GM18499 (cell line): Measurements from ENCODE around the gene RALGPS1.
"Not testable (repeated sequence)": the region's sequence is repeated elsewhere in the genome, so short reads cannot be mapped to it uniquely, and the experiment has no call there.

Source experiments
- ATAC-seq: cut with Tn5 transposase; IDR thresholded peaks from one replicate; pipeline ENCODE4 v1.9.1; 2021; ENCODE audit warnings: moderate number of reproducible peaks; ENCODE audit not compliant: insufficient read depth, unreplicated experiment

RALGPS1 gene

DNA sequence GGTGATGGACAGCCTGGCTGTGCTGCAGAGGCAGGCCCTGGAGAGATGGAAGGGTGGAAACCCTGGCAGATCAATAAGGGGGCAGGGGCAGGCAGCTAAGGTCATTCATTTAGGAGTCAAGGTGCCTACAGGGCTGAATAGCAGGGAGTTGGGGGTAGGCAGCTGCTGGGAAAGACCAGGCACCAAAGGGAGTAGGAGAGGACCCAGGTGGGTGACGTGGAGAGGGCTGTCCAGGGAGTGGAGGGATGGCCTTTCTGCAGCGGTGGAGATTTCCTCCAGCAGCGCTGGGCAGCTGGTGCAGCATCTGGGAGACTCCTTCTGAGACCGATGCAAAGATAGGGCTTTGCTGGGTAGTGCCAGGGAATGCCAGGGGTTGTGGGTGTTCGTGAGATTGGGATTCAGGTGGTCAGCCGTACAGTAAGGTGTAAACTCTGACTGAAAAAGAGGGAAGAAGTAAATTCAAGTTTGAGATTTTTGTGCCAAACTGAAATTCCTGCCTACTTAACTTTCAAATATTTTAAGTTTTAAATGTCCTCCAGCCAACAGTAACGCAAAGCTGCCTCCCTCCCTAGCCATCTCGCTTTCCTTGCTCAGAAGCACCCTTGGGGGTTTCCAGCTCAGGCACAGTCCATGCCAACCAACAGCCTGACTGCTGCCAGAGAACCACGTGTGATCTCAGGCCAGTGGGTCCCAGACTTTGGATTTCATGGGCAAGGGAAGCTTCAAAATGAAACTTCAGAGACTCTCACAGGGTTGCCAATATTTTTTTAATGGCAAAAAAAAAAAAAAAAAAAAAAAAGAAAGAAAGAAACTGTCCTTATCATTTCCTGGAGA lies 226.5 kb downstream of the RALGPS1 start:
- ATAC-seq: no peak

DNA sequence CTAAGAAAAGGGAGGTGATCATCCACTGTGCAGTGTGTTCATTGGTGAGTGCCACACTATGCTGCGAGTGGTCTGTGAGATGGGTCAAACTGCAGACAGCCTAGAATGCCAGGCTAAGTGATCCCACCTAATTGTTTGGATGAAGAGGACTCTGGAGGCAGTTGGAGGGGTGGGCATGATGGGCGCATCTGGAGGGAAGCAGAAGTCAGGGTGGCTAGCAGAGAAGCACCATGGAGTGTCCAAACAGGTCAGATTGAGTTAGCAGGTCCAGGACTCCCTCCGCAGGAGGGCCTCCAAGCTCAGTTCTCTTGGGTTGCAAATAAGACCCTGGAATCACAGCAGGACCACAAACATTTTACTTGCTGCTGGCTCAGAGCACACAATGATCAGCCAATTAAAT lies 227.7 kb downstream of the RALGPS1 start:
- ATAC-seq: no peak

DNA sequence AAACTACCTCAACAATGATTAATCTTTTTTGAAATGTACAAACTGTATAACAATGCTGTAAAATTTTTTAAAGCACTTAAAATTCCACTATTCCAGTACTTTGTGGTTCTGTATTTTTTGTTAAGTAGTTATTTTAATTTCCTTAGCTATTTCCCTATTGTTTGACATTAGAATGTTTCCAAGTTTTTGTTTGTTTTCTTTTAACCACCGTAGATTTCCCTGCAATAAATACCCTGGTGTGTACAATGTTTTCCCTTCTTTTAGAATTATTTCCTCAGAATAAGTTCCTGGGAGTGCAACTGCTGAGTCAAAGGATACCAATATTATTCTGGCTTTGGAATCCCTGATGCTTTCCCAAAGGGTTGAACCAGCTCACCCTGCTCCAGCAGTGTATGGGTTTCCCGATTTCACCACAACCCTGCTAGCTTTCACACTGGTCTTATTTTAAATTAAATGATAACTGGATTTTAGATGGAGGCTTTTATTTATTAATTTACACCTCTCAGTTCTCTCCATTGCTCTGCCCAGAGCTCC lies 228.4 kb downstream of the RALGPS1 start:
- ATAC-seq: no peak

DNA sequence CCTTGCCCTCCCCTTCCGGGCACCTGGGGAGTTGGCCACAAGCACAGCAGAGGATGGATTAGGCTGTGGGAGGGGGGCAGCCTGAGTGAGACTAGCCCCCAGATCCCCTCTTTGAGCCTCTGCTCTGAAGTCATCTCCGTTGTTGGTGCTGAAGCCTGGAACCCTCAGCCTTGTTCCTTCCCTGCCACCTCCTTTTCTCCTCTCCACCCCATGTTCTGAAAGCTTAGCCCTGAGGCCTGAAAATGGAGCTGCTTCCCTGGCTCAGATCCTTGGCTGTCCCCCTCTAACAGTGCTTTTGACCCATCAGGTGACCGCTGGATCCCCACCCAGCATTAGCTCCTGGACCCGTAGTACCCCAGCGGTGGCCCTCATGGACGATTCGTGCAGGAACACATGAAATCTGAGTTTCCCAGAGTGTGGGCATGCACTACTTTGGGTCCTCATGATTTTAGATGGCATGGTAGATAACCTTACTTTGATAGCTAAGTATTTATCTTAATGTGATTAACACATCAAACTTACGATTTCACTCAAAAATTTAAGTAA lies 229.4 kb downstream of the RALGPS1 start:
- no peak for ATAC-seq

DNA sequence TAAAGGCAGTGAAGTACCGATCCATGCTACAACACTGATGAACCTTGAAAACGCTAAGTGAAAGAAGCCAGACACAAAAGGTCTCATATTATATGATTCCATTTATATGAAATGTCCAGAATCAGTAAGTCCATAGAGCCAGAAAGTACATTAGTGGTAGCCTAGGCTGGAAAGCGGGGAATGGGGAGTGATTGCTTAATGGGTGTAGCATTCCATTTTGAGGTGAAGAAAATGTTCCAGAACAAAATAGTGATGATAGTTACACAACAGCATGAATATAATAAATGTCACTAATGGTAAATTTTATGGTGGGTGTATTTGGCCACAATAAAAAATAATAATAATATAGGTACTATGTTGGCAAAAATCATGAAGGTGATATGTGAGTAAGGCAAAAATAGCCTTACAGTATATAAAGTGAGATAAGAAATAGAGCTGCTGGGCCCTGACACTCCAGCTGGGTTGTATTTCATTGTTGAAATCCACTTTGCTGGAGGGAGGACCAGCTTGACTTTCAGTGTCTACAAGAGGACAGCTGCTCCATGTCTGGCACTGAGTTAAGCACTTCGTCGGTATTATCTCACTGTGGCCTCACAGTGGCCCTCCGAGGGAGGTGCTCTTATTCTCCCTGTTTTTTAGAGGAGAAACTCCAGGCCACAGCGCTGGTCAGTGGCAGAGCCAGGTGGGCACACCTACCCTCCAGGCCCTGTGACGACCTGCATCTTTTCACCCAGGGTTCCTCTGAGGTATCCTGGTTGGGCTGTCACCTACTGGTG lies 230.3 kb downstream of the RALGPS1 start:
- ATAC-seq: no peak

DNA sequence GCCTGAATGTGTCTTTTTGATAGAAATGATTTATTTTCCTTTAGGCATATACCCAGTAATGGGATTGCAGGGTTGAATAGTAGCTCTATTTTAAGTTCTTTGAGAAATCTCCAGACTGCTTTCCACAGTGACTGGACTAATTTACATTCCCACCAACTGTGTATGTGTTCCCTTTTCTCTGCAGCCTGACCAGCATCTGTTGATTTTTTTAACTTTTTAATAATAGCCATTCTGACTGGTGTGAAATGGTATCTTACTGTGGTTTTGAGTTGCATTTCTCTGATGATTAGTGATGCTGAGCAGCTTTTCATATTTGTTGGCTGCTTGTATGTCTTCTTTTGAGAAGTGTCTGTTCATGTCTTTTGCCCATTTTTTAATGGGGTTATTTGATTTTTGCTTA lies 232.3 kb downstream of the RALGPS1 start:
- ATAC-seq: not testable (repeated sequence)

DNA sequence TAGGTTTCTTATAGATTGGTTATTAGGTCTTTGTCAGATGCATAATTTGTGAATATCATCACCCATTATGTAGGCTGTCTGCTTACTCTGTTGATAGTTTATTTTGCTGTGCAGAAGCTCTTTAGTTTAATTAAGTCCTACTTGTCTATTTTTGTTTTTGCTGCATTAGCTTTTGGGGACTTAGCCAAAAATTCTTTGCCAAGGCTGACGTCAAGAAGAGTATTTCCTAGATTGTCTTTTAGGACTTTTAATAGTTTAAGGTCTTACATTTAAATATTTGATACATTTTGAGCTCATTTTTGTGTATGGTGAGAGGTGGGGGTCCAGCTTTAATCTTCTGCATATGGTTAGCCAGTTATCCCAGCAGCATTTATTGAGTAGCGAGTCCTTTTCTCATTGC lies 232.7 kb downstream of the RALGPS1 start:
- ATAC-seq: no peak

DNA sequence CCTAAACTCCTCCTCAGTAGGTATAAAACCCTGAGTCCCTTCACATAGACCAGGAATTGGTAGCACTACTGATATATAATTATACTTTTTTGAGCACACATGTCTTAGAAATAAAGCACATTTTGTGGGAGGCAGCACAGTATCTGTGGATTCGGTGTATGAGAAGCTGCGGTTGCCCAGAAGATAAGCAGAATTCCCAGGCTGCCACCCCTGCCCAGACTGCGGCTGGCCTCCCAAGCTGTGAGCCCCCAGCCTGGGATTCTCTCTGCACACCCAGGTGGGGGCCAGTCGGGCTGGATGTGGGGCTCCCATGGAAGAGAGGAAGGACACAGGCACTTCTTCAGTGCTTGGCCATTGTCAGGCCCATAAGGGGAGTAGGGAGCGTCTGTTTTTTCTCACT lies 233.4 kb downstream of the RALGPS1 start:
- ATAC-seq: no peak

DNA sequence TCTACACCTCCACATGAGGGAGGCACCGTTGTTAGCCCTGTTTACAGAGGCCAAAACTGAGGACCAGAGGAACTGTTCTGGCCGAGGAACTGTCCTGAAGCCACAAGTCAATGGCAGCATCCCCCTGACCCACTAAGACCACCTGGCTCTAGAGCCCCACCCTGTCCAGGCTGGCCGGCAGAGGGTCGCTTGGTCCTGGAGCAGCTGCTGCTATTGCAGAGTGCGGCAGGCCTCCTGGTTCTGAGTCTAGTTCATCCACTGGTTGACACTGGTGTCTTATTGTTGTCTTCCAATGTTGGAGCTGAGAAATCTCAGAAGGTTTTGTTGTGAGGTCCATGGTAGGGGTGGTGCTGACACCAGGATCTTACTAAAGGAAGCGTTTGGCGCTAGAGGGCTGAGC lies 234.4 kb downstream of the RALGPS1 start:
- no peak for ATAC-seq

DNA sequence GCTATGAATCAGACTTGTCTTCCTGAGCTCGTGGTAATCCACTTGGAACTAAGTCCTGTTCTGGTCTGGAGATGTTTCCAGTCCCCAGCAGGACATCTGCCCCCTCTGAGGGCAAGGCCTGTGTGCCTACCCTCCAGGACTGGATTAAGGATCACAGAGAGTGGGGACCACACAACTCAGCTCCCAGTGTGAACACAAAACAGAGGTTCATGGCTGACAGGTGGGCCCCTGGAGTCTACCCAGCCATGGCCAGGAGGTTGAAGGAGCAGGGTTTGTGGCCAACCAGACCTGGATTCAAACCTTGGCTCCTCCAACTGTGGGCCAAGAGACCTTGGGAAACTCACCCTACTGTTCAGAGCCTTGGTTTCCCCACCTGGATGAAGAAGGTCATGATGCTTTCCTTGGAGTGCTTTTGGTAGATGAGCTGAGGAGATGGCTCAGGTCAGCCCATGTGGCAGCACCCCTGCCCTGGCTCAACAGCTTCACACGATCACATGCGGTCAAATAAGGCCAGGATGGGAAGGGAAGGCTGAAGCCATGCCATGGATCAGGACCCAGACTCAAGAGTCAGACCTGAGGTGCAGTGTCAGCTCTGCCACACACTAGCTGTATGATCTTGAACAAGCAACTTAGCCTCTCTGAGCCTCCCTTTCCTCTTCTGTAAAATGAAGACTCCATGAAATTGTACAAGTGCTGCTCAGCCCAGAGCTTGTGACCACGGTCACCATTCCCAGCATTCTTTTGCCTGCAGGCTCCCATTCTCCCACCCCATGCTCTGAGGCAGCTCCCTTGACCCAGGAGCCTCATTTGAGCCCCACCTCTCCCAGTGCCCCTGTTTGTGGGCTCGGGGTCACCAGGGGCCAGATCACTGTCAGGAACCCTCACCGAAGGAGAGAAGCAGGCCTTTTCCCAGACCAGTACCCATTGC lies 235.1 kb downstream of the RALGPS1 start:
- no peak for ATAC-seq

DNA sequence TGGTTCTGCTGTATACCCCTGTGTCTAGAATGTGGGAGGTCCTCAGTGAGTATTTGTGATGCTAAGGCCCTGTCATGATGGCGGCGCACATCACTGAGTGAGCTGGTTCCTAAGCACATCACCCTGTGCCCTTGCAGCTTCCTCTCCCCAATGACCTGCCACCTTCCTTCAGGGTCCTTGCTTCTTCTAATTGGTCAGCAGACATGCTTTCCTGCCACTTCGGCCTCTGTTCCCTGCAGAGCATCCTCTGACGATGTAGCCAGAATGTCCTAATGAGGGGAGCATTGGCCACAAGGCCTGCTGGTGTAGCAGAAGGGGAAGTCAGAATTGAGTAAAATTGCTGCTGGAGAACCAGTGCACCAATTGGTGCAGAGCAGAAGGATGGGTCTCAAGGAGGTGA lies 238.9 kb downstream of the RALGPS1 start:
- no peak for ATAC-seq

DNA sequence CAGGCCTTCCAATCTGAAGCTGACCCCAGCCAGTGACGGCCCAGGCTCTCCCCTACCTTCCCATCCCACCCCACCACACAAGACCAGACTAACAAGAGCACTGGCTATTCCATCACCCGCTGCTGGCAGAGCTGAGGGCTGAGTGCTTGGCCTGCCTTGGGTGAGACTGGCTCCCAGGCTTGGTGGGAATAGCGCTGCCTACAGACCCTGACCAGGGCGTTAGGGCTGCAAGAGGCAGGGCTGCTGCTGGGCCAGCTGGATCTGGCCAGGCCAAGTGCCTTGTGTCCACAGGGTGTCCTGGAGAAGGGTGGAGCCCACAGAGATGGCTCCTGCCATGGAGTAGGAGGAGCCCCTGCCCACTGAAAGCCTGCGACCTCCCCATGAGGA lies 239.4 kb downstream of the RALGPS1 start:
- ATAC-seq: no peak

DNA sequence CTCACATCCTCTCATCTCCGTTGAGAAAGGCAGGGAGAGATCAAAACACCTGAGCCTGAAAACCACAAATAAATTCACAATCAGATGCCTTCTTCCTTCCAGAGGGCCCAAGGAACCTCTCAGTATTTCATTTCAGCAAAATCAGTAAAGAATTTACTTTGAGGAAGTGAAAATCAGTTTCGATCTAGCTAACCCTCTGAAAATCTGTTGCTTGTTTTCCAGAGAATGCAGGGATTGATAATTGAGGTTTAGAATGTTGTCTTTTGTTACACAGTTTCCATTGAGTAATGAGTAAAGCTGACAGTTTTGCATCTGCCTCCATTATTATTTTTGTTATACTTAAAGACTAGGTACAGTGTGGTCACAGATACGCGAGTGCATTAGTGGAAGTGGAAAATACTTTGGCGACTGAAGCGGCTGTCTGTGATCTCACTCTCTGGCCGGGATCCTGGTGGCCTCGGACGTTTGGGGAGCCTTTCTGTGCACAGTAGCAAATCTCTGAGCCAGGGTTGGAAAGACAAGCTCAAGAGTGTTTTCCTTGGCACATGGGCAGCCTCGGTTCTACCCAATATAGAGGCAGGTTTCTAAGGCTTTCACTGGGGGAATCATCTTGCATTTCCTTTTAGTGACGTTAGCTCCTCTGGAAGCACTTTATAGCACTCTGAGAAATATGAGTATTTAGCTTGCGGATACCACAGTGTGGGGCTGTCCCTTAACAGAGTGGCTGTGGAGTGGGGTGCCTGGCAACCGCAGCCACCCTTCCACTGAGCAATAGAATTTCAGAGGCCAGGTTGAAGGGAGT lies 240.0 kb downstream of the RALGPS1 start:
- no peak for ATAC-seq

DNA sequence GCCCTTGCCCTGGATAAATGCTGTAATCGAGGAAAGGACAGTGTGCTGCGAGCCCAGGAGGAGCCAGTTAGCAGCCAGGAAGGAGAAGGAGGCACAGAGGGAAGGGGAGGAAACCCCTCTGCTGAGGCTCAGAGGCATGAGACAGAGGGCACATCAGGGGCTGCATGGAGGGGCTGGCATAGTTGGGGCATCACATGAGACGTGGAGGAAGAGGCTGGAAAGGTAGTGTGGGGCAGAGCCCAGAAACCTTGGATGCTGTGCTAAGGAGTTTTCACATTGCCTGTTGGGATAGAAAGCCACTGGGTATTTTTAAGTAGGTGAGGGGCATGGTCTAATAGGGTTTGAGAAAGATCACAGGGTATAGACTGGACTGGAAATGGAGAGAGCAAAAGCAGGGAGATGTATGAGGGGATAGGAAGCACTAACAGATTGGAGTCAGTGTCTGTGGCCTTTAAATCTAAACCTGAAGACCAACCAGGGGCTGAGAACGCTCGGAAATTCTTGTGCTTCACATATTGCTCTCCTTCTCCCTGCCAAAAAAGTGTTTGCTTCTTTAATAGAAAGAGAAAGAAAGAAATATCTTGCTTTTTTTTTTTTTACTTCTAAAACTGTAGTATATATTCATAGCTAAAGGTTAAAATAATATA lies 240.9 kb downstream of the RALGPS1 start:
- ATAC-seq: no peak

DNA sequence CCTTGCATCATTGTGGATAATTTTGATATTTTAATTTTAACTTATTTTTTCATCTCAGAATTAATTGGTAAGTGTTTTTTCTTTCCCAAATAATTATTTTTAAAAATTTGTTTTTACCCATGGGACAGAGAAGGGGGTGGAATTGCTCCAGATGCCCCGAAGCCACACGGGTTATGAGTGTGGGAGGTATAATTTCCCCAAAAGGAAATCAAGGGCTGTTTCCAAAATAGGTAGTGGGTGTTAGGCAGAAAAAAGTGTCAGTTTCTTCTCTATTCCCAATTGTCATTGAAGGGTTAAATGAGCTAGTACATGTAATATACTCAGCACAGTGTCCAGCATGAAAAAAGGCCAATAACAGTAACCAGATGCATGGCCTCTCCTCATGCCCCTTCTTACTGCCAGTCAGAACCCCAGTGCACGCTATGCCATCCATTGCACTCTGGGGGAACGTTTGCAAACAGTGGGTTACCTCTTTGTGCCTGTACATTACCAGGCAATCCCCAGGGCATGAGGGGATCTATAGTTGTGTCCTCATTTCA lies 244.3 kb downstream of the RALGPS1 start:
- no peak for ATAC-seq

DNA sequence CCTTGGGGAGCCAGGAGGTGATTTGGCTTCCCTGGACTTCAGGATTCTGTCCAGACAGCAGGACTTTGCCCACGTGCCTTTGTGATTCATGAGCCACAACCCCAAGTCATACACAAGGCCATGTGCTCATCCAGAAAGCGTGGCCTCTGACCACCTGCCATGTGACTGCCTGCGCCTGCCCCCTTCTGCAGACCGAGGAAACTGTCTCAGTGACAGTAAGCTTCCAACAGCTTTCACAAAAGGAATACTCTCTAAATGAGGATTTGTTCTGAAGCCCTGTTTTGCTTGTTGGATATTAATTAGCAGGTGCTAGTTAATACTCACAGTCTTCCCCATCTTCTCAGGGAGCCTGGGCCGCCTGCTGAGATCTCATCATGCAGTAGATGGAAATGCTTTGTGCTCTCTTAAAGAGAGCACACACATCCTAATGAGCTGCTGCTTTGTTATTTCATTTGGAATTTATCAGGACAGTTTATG lies 244.8 kb downstream of the RALGPS1 start:
- ATAC-seq: no peak

DNA sequence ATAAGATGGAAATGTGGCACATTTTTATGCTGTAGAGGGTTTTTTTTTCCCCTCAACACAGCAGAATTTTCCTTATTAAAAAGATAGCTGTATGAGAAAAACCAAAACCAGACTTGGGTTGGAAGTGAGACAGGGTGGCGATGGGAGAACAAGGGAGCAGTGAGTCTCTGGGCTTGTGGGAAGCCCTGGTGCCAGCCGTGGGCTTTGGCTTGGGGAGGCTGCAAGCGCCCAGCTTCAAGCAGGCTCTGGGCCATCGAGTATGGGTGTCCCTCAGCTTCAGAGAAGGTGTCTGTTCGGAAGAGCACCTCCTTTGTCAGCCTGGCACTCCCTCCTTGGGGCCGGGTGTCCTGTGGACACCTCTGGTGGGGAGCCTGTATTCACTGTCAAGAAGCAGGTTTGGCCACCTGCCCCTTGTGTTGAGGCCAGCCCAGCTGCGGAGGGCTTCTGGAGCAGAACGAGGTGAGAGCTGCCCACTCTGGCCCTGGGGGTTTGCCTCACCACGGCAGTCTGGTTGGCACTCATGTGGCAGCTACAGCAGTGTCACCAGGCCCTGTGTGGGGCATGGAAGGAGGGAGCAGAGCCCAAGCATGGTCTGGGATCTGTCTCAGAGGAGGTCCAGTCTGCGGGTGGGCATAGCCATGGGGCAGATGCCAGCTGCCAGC lies 245.5 kb downstream of the RALGPS1 start:
- no peak for ATAC-seq

DNA sequence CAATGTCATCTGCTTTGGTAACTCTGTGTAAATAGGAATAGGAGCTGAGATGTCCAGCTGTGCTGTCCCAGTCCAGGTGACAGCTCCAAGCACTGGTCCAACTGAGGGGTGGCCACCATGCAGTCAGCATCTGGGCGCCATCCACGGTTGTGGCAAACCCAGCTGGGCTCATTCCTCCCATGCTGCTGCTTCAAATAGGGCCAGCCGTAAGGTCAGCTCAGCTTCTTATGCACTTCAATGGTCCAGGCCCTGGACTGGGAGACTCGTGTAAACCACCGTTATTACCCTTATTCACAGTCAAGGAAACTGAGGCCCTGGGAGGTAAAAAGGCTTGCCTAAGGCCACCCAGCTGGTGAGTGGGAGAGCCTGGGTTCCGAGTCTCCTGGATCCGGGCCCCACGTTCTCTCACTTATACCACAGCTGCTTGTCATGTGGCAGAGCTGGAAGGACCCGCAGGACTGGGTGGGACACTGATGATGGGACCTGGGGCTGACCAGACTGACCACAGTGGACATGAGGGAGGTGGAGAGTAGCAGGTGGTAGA lies 246.6 kb downstream of the RALGPS1 start:
- ATAC-seq: no peak
